Cardiac muscle cell (in vitro differentiated cells and primary cell): ENCODE measurements around the gene ATAT1. TPM values are rescaled to one million over a fixed set of nuclear protein-coding genes. Genes with fewer than 3 reads are reported as not detected.

Experiments
- DNase-seq, 2 donors: peaks; one replicate each; pipeline versions ENCODE4 v3.0.0 to v3.0.0-alpha.2; 2010 to 2017; ENCODE audit warnings: low read depth in 1 of 2, low spot score in 1 of 2
- H3K27ac ChIP-seq: fragments of 200-600 bp; sonication (generic); 2 replicates; pipeline ENCODE4 v1.5.1; 2016
- H3K27me3 ChIP-seq: fragments of 200-600 bp; sonication (generic); 2 replicates; pipeline ENCODE4 v1.6.0; 2016; ENCODE audit warnings: control low read depth
- H3K36me3 ChIP-seq: fragments of 200-600 bp; sonication (generic); 2 replicates; pipeline ENCODE4 v1.5.1; 2016; ENCODE audit warnings: control low read depth
- H3K4me1 ChIP-seq: fragments of 200-600 bp; sonication (generic); 2 replicates; pipeline ENCODE4 v1.8.1; 2017; ENCODE audit warnings: low read depth, mild to moderate bottlenecking, mixed run types
- H3K4me3 ChIP-seq: fragments of 200-600 bp; sonication (generic); 2 replicates; pipeline ENCODE4 v1.5.1; 2016; ENCODE audit warnings: mild to moderate bottlenecking
- H3K9me3 ChIP-seq: fragments of 200-600 bp; sonication (generic); 2 replicates; pipeline ENCODE4 v1.5.1; 2017; ENCODE audit warnings: low read depth, mild to moderate bottlenecking, control low read depth
- CTCF ChIP-seq: IDR thresholded peaks from 2 replicates; pipeline ENCODE4 v1.5.1; 2012; ENCODE audit warnings: low read depth, mild to moderate bottlenecking, low read length
- polyA plus RNA-seq: library from polyadenylated mRNA; unstranded; fragments of >200 nt; fragmentation: Nextera tagmentation; extraction: Ambion mirVana; gene quantifications from 2 replicates; pipeline ENCODE4 v1.2.1, GENCODE V29; 2016
- total RNA-seq: library from RNA; depleted of rRNA; stranded (reverse); fragments of >200 nt; gene quantifications from 2 replicates; pipeline ENCODE4 v1.2.3, GENCODE V29; 2016

The ATAT1 gene
- total and polyA plus RNA-seq, 2 experiments from 2014 or later: 11.2 to 18.0 TPM

DNA sequence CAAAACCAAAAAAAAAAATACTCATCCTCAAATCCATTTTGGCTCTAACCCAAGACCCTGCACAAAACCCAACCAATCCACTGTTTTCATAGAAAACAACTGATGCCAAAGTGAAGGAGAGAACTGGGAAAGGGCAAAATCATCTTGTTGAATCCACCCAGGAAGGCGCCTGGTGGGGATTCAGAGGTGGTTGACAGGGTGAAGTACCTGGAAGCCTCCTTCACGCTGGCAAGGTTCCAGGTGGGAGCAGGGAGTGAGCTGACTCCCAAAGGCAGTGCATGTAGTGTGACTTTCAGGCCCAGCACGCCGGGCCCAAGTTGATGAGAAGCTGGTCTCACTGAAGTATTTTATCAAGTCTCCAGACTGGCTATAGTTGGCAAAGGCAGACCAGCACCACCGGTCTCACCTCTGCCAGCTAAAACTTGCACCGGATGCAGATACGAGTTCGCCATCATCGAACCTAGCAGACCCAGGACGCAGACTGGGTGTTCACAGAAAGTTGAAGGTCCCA, 26.2 kb upstream of the ATAT1 start:
- peak in 1 of 2 donors; percentile 68 for DNase-seq
- no peaks in the 10 kb centered on the region for H3K4me1 ChIP-seq
- H3K9me3 ChIP-seq: no peaks in the 10 kb centered on the region
- no peak overlapping the region for H3K4me3 ChIP-seq
- no peaks in the 10 kb centered on the region for H3K27me3 ChIP-seq
- peaks cover 45% of the 10 kb centered on the region for H3K36me3 ChIP-seq
- H3K27ac ChIP-seq: peak overlapping the region; percentile 59
- no peak for TF ChIP-seq CTCF

GRCh38 chr6:30601436-30601814, 25.2 kb upstream of the ATAT1 start:
- Histone ChIP-seq H3K27me3 (no peaks in the 10 kb centered on the region), H3K9me3 (no peaks in the 10 kb centered on the region), H3K4me3 (no peak overlapping the region), H3K27ac (peak overlapping the region; percentile 59), H3K4me1 (no peaks in the 10 kb centered on the region), H3K36me3 (peaks cover 53% of the 10 kb centered on the region)
- TF ChIP-seq CTCF: no peak
- no peak for DNase-seq

DNA sequence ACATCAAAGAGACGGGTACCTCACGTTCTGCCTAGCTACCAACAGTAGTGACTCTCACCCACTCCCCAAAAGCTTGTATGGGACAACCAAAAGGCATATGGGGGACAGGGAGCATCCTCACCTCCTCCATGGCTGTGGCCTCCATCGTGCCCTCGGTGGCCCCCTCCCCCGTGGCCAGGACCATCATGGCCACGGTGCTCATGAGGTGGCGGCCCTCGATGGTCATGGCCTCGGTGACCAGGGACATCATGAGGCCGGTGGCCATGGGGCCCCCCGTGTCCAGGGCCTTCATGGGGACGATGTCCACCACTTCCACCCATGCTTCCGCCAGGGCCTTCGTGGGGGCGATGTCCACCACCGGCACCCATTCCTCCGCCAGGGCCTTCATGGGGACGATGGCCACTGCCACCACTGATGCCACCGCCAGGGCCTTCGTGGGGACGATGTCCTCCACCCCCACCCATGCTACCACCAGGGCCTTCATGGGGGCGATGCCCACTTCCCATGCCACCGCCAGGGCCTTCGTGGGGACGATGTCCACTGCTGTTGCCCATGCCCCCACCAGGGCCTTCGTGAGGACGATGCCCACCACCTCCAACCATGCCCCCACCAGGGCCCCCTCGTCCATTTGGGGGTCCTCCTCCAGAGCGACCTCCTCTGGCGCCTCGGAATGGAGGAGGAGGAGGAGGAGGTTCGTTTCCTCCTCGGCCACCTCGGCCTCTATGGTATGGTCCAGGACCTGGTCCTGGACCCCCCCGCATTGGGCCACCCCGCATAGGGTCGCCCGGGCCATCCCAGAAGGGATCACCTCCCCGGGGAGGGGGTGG, 24.6 kb upstream of the ATAT1 start:
- no peak for TF ChIP-seq CTCF
- Histone ChIP-seq H3K27me3 (no peaks in the 10 kb centered on the region), H3K36me3 (peaks cover 59% of the 10 kb centered on the region), H3K4me3 (no peak overlapping the region), H3K4me1 (no peaks in the 10 kb centered on the region), H3K27ac (no peak overlapping the region), H3K9me3 (no peaks in the 10 kb centered on the region)
- no peak for DNase-seq

- no peak for TF ChIP-seq CTCF
- H3K4me1 ChIP-seq: no peaks in the 10 kb centered on the region
- H3K27me3 ChIP-seq: no peaks in the 10 kb centered on the region
- DNase-seq: no peak
- peaks cover 74% of the 10 kb centered on the region for H3K36me3 ChIP-seq
- no peaks in the 10 kb centered on the region for H3K9me3 ChIP-seq
- H3K27ac ChIP-seq: peak overlapping the region; percentile 1
- H3K4me3 ChIP-seq: no peak overlapping the region
These were observed 22.7 kb upstream of the ATAT1 start for GRCh38 chr6:30603961-30604360.

DNA sequence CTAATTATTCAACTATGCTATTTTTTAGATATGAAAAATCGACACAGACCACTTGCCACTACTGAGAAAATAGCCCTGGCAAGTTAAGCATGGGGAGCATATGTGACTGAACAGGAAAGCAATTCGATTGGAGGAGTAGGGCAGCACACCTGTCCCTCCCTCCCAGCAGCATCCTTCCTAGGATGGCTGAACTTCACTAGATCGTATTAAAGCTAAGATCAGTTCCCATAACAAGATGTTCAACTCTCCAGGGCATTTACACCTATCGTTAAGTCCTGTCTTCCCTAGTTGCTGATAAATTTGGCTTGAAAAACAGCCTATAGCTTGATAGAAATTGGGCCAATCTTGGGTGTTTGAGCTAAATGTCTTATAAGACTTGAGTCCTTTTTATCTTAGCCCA, 16.6 kb upstream of the ATAT1 start:
- TF ChIP-seq CTCF: no peak
- Histone ChIP-seq H3K27ac (no peak overlapping the region), H3K4me1 (peaks cover 13% of the 10 kb centered on the region), H3K9me3 (no peaks in the 10 kb centered on the region), H3K4me3 (no peak overlapping the region), H3K27me3 (no peaks in the 10 kb centered on the region), H3K36me3 (peaks cover 36% of the 10 kb centered on the region)
- DNase-seq: no peak
